ENCODE results near the gene SPATC1L.

GRCh38 chr21:46160907-46161632, 23.2 kb downstream of the SPATC1L start:
- TF ChIP-seq FOXK2 (IDR thresholded peaks at IDR 0.05) (no peak), BHLHE40 (IDR thresholded peaks at IDR 0.05; ENCODE audit: borderline replicate concordance) (no peak), ELF4 (IDR thresholded peaks at IDR 0.05) (no peak), NFRKB (IDR thresholded peaks at IDR 0.05) (no peak), HDGF (IDR thresholded peaks at IDR 0.05; ENCODE audit: borderline replicate concordance) (no peak), SUZ12 (IDR thresholded peaks at IDR 0.05) (no peak), LEF1 (IDR thresholded peaks at IDR 0.05; ENCODE audit: borderline replicate concordance) (no peak), SP1 (IDR thresholded peaks at IDR 0.05) (no peak), FOXA1 (IDR thresholded peaks at IDR 0.05) (no peak), FOXM1 (IDR thresholded peaks at IDR 0.05; ENCODE audit: borderline replicate concordance) (no peak), ZNF384 (IDR thresholded peaks at IDR 0.05) (no peak)

Measured in HEK293T (cell line).